Stimulated activated CD4-positive, alpha-beta T cell treated with anti-CD3 and anti-CD28 coated beads, Interleukin-4, amount 100 ng/mL, for 1 hour (primary cell): ENCODE data around the gene RB1.
"Not testable (repeated sequence)": the region's sequence is repeated elsewhere in the genome, so short reads cannot be mapped to it uniquely, and the experiment has no call there.

Experiments used
- DNase-seq: peaks from one replicate; pipeline ENCODE4 v3.0.0-alpha.2; 2020

Gene RB1

DNA sequence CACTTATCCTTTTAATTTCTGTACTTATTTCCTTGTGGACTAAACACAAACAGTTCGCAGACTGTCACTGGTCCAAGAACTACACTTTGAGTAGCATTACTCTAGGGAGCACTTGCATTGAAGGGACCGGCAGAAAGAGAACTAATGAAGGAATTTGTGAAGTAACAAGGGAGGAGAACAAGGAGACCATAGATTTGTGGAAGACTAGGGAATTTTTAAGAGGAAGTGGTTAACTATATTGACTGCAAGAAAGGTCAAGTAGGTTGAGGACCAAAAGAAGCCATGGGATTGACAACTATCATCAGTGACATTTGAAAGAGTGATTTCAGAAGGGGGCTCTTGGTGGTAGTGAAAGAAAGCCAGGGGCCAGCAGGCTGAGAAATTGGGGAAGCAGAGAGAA, 4.0 kb upstream of the RB1 start:
- DNase-seq = no peak

GRCh38 chr13:48302871-48303358, 636 bp upstream of the RB1 start:
- no peak for DNase-seq

DNA sequence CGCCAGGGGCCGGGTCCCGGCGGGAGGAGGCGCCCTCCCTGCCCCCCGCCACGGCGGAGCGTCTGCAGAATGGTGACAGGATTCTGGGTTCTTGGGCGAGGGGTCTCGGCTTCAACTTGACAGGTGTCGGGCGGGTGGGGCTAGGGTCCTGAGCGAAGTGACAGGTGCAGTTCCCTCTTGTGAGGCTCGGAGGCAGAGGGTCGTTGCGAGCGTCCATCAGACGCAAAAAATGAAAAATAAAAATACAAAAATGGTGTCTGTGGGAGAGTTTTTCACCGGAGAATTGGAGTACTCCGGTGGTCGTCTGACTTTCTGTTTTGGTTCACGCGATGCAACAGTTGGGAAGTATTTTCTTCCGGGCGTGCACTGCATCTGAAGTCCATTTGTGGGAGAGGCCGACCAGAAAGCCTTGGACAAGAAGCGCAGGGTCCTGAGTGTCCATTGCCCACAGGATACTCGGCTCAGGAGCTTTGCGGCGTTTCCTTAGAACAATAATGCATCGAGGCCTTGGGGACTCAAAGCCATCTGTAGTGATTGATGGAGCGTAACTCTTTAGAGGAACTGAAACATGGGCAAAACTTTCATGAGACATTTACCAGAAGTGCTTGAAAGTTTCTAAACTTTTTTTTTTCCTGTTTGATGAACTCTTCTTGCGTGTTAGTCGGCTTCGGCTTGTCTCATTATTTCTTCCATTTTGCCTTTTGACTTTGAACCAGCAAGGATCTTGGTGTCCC, 759 bp downstream of the RB1 start:
- no peak for DNase-seq

- DNase-seq = no peak
Observed at GRCh38 chr13:48311223-48311622, 7.7 kb downstream of the RB1 start.

GRCh38 chr13:48315969-48316650, 12.6 kb downstream of the RB1 start:
- no peak for DNase-seq

DNA sequence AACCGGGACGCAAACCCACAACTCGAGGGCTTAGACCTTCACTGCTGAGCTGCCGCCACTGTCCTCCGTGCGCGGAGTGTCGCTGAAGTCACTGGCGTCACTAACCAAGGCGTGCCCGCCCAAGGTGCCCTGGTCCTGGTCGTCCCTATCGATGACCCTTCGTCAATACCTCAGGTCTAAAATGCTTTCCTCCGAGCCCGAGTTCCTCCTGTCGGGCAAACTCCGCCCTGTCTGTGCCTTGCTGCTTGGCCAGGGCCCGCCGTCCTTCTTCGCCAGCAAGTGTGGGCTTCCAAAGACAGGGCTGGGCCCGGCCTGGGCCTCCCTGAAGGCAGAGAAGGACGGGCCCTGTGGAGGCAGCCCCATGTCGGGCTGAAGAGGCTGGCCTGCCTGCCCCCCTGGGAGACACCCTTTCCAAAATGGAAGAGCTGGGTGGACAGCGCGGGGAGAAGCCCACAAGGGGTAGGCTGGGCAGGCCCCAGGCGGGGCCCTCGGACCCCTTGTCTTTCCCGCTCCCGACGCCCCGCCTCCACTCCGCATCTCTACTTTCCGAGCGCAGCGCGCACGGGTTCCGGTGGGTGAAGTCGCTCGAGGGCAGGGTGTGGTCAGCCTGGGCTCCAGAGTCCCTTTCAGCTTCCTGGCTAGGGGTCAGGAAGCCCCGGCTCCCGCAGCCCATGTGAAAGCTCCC, 13.4 kb downstream of the RB1 start:
- no peak for DNase-seq

GRCh38 chr13:48317511-48318376, 14.2 kb downstream of the RB1 start:
- DNase-seq = no peak

DNA sequence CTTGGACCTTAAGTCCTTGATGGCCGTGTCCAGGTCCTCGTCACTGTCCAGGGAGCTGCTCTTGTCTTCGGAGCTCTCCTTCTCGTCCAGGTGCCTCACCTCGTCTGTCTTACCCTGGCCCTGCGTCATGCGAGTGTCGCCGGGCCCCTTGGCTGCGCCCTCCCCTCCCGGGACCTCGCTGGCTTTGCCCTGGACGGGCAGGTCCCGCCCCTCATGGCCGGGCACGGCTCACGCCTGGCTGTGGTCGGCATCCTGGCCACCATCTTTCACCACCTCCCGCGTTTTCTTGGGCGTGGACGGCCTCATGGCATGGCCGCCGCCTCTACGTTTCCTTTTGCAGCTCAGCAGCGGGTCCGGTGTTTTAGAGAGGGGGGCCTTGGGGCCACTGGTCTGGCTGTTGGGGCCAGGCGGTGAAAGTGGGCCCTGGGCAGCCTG, 14.8 kb downstream of the RB1 start:
- no peak for DNase-seq

GRCh38 chr13:48318821-48319511, 15.4 kb downstream of the RB1 start:
- DNase-seq = peak; percentile 18

GRCh38 chr13:48319531-48320398, 16.2 kb downstream of the RB1 start:
- DNase-seq = peak; percentile 25

DNA sequence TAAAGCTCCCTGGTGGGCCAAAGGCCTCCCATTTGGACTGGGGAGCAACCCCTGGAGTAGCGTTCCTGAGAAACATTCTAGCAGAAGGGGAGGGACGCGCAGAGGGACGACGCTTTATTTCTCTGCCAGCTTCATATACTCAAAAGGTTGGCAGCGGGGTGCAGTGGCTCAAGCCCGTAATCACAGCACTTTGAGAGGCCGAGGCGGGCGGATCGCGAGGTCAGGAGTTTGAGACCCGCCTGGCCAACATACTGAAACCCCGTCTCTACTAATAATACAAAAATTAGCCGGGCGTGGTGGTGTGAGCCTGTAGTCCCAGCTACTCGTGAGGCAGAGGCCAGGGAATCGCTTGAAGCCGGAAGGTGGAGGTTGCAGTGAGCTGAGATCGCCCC, 16.8 kb downstream of the RB1 start:
- DNase-seq = no peak

- DNase-seq = no peak
Observed at GRCh38 chr13:48320891-48321510, 17.4 kb downstream of the RB1 start.

GRCh38 chr13:48322294-48322693, 18.7 kb downstream of the RB1 start:
- DNase-seq = no peak

GRCh38 chr13:48333976-48334375, 30.4 kb downstream of the RB1 start:
- DNase-seq = no peak

DNA sequence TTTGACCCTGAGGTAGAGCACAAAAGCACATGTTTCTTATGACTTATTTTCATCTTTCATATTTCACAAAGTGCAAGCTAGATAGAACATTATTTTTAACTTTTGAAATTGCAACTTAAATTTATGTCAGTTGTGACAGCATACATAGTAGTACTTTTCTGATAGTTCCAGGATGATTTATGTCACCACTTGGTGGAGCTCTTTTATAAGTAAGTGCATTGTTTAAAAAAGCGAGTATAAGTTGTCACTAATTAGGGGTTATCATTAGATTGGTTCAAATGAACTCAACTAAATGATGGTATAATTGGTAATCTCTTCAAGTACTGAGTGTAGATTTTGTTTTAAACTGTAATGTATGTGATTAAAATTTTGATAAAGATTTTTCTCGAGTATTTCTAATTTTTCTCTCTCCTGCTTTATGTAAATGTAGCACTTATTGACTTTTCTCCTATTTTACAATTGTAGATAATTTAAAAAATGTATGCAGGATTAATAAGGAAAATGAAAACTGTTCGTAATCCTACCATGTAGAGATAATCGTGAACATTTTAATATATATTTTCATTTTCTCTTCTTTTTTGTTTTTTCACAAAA, 31.1 kb downstream of the RB1 start:
- no peak for DNase-seq

DNA sequence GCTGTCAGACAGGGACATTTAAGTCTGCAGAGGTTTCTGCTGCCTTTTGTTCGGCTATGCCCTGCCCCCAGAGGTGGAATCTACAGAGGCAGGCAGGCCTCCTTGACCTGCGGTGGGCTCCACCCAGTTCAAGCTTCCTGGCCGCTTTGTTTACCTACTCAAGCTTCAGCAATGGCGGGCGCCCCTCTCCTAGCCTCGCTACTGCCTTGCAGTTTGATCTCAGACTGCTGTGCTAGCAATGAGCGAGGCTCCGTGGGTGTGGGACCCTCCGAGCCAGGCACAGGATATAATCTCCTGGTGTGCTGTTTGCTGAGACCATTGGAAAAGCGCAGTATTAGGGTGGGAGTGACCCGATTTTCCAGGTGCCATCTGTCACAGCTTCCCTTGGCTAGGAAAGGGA, 35.6 kb downstream of the RB1 start:
- DNase-seq = not testable (repeated sequence)

DNA sequence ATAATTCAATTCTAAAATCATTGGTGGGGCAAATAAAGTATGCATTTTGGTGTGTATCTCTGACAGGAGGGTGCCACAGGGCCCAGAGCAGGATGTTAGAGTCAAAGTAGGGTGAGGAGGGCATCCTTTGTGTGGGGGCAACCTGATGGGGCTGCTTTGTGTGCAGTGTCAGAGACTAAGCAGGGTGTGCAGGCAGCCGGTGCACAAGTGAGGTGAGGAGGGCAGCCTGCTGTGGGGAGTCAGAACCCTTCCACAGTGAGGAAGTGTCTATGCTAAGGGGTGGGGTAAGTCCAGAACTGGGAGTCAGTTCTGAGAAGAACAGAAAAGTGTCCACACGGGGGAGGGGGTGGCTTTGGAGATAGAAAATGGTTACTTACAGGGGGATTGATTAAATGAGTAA, 40.7 kb downstream of the RB1 start:
- DNase-seq = no peak

GRCh38 chr13:48346583-48346982, 43.0 kb downstream of the RB1 start:
- no peak for DNase-seq

- no peak for DNase-seq
Observed at GRCh38 chr13:48349525-48349924, 46.0 kb downstream of the RB1 start.

DNA sequence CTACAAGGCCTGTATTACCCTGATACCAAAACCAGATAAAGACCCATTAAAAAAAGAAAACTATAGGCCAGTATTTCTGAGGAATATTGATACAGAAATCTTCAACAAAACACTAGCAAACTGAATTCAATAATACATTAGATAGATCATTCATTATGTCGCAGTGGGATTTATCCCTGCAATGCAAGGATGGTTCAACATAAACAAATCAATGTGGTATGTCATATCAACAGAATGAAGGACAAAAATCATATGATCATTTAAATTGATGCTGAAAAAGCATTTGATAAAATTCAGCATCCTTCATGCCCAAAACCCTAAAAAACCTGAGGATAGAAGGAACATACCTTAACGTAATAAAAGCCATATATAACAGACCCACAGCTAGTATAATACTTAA, 50.0 kb downstream of the RB1 start:
- DNase-seq = no peak
